WTC11 (cell line): ENCODE data around the gene EPN1. TPM values are rescaled to one million over a fixed set of nuclear protein-coding genes. Genes with fewer than 3 reads are reported as not detected.

ENCODE experiments used
- CREB1 ChIP-seq: sonication (generic); formaldehyde crosslinking; IDR thresholded peaks from 2 replicates; pipeline ENCODE4 v1.8.0; 2023; ENCODE audit warnings: mild to moderate bottlenecking, missing genetic modification reagents
- ESRRA ChIP-seq: sonication (generic); formaldehyde crosslinking; IDR thresholded peaks from 2 replicates; pipeline ENCODE4 v1.8.1; 2022; ENCODE audit warnings: mild to moderate bottlenecking, missing genetic modification reagents, borderline replicate concordance
- ETV6 ChIP-seq: sonication (generic); formaldehyde crosslinking; IDR thresholded peaks from 2 replicates; pipeline ENCODE4 v1.8.1; 2022; ENCODE audit warnings: mild to moderate bottlenecking, missing genetic modification reagents
- HMGA2 ChIP-seq: fragments of 250-450 bp; sonication (Bioruptor Pico); IDR thresholded peaks from 2 replicates; pipeline ENCODE4 v1.4.0; 2021; ENCODE audit warnings: mild to moderate bottlenecking, moderate library complexity
- IRF2 ChIP-seq: sonication (generic); formaldehyde crosslinking; IDR thresholded peaks from 2 replicates; pipeline ENCODE4 v1.8.0; 2022; ENCODE audit warnings: low read depth, missing genetic modification reagents, borderline replicate concordance
- MXD4 ChIP-seq: fragments of 250-450 bp; sonication (Bioruptor Pico); IDR thresholded peaks from 2 replicates; pipeline ENCODE4 v1.8.0; 2021; ENCODE audit warnings: mild to moderate bottlenecking, moderate library complexity, borderline replicate concordance
- MYBL2 ChIP-seq: sonication (generic); formaldehyde crosslinking; IDR thresholded peaks from 2 replicates; pipeline ENCODE4 v1.8.1; 2023; ENCODE audit warnings: mild to moderate bottlenecking, moderate library complexity, missing genetic modification reagents
- SMAD4 ChIP-seq: sonication (generic); formaldehyde crosslinking; IDR thresholded peaks from 2 replicates; pipeline ENCODE4 v1.8.0; 2022; ENCODE audit warnings: mild to moderate bottlenecking, missing genetic modification reagents
- SOX15 ChIP-seq: fragments of 250-450 bp; sonication (Bioruptor Pico); IDR thresholded peaks from 2 replicates; pipeline ENCODE4 v1.9.0; 2021; ENCODE audit warnings: mild to moderate bottlenecking
- ZNF263 ChIP-seq: sonication (generic); formaldehyde crosslinking; IDR thresholded peaks from 2 replicates; pipeline ENCODE4 v1.8.1; 2022; ENCODE audit warnings: low read depth, mild to moderate bottlenecking, moderate library complexity, missing genetic modification reagents
- ZNF396 ChIP-seq: fragments of 250-450 bp; sonication (Bioruptor Pico); IDR thresholded peaks from 2 replicates; pipeline ENCODE4 v1.8.0; 2021; ENCODE audit warnings: mild to moderate bottlenecking, moderate library complexity, borderline replicate concordance
- ZNF416 ChIP-seq: fragments of 250-450 bp; sonication (Bioruptor Pico); IDR thresholded peaks from 2 replicates; pipeline ENCODE4 v1.9.0; 2021; ENCODE audit warnings: mild to moderate bottlenecking, inconsistent platforms
- ZNF423 ChIP-seq: fragments of 250-450 bp; sonication (Bioruptor Pico); IDR thresholded peaks from 2 replicates; pipeline ENCODE4 v2.1.2; 2022; ENCODE audit warnings: mild to moderate bottlenecking, moderate library complexity
- total RNA-seq: library from RNA; stranded (reverse); gene quantifications from 3 replicates; pipeline ENCODE4 v1.2.3, GENCODE V29; 2021
- TF ChIP-seq, protein P1 (sequence below): sonication (generic); formaldehyde crosslinking; IDR thresholded peaks from 2 replicates; pipeline ENCODE4 v1.8.0; 2023; ENCODE audit warnings: mild to moderate bottlenecking, missing genetic modification reagents
- TF ChIP-seq, protein P2 (sequence below): fragments of 250-450 bp; sonication (Bioruptor Pico); IDR thresholded peaks from 2 replicates; pipeline ENCODE4 v1.9.0; 2021; ENCODE audit warnings: mild to moderate bottlenecking
- TF ChIP-seq, protein P3 (sequence below): sonication (generic); formaldehyde crosslinking; IDR thresholded peaks from 2 replicates; pipeline ENCODE4 v1.8.1; 2023; ENCODE audit warnings: mild to moderate bottlenecking, missing genetic modification reagents, moderate library complexity
- TF ChIP-seq, protein P4 (sequence below): sonication (generic); formaldehyde crosslinking; IDR thresholded peaks from 2 replicates; pipeline ENCODE4 v1.8.1; 2022; ENCODE audit warnings: low read depth, missing genetic modification reagents, borderline replicate concordance
- TF ChIP-seq, protein P5 (sequence below): sonication (generic); formaldehyde crosslinking; IDR thresholded peaks from 2 replicates; pipeline ENCODE4 v1.8.0; 2022; ENCODE audit warnings: mild to moderate bottlenecking, missing genetic modification reagents
- TF ChIP-seq, protein P6 (sequence below): fragments of 200-600 bp; IDR thresholded peaks from 2 replicates; pipeline ENCODE4 v1.8.0; 2022; ENCODE audit warnings: antibody characterized with exemption
- TF ChIP-seq, protein P7 (sequence below): sonication (generic); formaldehyde crosslinking; IDR thresholded peaks from 2 replicates; pipeline ENCODE4 v1.8.1; 2022; ENCODE audit warnings: mild to moderate bottlenecking, moderate library complexity, missing genetic modification reagents
- TF ChIP-seq, protein P8 (sequence below): sonication (generic); formaldehyde crosslinking; IDR thresholded peaks from 2 replicates; pipeline ENCODE4 v1.8.1; 2023; ENCODE audit warnings: mild to moderate bottlenecking, missing genetic modification reagents
- TF ChIP-seq, protein P9 (sequence below): sonication (generic); formaldehyde crosslinking; conservative IDR thresholded peaks from 2 replicates; pipeline ENCODE4 v1.8.1; 2022; ENCODE audit warnings: mild to moderate bottlenecking, missing genetic modification reagents
- TF ChIP-seq, protein P10 (sequence below): fragments of 250-450 bp; sonication (Bioruptor Pico); IDR thresholded peaks from 2 replicates; pipeline ENCODE4 v1.9.0; 2021; ENCODE audit warnings: moderate library complexity, mild to moderate bottlenecking, inconsistent platforms, borderline replicate concordance
- TF ChIP-seq, protein P11 (sequence below): sonication (generic); formaldehyde crosslinking; IDR thresholded peaks from 2 replicates; pipeline ENCODE4 v1.8.0; 2022; ENCODE audit warnings: mild to moderate bottlenecking, missing genetic modification reagents

EPN1 gene
- total RNA-seq, 1 experiment from 2014 or later, result 234 TPM

DNA sequence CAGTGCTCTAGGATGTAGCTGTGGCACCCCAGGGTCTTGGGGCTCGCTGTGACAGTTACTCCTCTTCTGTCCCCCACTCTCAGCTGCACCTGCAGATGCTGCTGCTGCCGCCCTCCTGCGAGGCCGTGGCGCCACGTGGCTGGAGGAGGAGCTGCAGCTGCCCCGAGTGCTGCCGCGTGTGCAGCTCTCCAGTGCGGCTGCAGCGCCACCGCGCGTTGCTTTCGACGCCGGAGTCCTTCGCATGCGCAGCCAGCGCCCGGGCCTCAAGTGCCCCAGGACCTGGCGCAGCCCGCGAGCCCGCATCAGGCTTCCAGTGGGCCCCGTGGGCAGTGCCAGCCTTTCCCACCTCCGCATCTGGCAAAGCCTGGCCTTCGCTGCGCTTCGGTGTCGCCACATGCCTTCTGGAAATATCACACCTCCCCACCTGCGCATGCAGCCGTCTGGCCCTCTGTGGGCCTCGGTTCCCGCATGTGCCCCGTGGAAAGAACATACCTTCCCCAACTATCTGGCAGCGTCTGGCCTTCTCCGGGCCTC is 34.9 kb upstream of the EPN1 start (continued):
- TF ChIP-seq, protein P1, sequence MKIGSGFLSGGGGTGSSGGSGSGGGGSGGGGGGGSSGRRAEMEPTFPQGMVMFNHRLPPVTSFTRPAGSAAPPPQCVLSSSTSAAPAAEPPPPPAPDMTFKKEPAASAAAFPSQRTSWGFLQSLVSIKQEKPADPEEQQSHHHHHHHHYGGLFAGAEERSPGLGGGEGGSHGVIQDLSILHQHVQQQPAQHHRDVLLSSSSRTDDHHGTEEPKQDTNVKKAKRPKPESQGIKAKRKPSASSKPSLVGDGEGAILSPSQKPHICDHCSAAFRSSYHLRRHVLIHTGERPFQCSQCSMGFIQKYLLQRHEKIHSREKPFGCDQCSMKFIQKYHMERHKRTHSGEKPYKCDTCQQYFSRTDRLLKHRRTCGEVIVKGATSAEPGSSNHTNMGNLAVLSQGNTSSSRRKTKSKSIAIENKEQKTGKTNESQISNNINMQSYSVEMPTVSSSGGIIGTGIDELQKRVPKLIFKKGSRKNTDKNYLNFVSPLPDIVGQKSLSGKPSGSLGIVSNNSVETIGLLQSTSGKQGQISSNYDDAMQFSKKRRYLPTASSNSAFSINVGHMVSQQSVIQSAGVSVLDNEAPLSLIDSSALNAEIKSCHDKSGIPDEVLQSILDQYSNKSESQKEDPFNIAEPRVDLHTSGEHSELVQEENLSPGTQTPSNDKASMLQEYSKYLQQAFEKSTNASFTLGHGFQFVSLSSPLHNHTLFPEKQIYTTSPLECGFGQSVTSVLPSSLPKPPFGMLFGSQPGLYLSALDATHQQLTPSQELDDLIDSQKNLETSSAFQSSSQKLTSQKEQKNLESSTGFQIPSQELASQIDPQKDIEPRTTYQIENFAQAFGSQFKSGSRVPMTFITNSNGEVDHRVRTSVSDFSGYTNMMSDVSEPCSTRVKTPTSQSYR (CRISPR knock-in tag), result peak; percentile 83; the same call in 1 of the 2 replicates
- TF ChIP-seq ZNF263 (CRISPR knock-in tag) (peak; percentile 50), ETV6 (CRISPR knock-in tag) (peak; percentile 91), SOX15 (CRISPR knock-in tag) (no peak), CREB1 (CRISPR knock-in tag) (peak; percentile 89), IRF2 (CRISPR knock-in tag) (0 out of 2 replicates have a peak, but pooled peaks have one; percentile 78), HMGA2 (no peak), ZNF423 (CRISPR knock-in tag) (no peak), MYBL2 (peak; percentile 67; the same call in 1 of the 2 replicates), ESRRA (CRISPR knock-in tag) (no peak), ZNF416 (CRISPR knock-in tag) (no peak), ZNF396 (no peak), SMAD4 (CRISPR knock-in tag) (peak; percentile 94), MXD4 (CRISPR knock-in tag) (no peak)
- TF ChIP-seq, protein P2, sequence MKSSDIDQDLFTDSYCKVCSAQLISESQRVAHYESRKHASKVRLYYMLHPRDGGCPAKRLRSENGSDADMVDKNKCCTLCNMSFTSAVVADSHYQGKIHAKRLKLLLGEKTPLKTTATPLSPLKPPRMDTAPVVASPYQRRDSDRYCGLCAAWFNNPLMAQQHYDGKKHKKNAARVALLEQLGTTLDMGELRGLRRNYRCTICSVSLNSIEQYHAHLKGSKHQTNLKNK (CRISPR knock-in tag), result no peak
- TF ChIP-seq, protein P3, sequence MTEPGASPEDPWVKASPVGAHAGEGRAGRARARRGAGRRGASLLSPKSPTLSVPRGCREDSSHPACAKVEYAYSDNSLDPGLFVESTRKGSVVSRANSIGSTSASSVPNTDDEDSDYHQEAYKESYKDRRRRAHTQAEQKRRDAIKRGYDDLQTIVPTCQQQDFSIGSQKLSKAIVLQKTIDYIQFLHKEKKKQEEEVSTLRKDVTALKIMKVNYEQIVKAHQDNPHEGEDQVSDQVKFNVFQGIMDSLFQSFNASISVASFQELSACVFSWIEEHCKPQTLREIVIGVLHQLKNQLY (CRISPR knock-in tag), result 0 out of 2 replicates have a peak, but pooled peaks have one; percentile 40
- TF ChIP-seq, protein P4, sequence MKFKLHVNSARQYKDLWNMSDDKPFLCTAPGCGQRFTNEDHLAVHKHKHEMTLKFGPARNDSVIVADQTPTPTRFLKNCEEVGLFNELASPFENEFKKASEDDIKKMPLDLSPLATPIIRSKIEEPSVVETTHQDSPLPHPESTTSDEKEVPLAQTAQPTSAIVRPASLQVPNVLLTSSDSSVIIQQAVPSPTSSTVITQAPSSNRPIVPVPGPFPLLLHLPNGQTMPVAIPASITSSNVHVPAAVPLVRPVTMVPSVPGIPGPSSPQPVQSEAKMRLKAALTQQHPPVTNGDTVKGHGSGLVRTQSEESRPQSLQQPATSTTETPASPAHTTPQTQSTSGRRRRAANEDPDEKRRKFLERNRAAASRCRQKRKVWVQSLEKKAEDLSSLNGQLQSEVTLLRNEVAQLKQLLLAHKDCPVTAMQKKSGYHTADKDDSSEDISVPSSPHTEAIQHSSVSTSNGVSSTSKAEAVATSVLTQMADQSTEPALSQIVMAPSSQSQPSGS, result peak; percentile 89; the same call in 1 of the 2 replicates
- TF ChIP-seq, protein P5, sequence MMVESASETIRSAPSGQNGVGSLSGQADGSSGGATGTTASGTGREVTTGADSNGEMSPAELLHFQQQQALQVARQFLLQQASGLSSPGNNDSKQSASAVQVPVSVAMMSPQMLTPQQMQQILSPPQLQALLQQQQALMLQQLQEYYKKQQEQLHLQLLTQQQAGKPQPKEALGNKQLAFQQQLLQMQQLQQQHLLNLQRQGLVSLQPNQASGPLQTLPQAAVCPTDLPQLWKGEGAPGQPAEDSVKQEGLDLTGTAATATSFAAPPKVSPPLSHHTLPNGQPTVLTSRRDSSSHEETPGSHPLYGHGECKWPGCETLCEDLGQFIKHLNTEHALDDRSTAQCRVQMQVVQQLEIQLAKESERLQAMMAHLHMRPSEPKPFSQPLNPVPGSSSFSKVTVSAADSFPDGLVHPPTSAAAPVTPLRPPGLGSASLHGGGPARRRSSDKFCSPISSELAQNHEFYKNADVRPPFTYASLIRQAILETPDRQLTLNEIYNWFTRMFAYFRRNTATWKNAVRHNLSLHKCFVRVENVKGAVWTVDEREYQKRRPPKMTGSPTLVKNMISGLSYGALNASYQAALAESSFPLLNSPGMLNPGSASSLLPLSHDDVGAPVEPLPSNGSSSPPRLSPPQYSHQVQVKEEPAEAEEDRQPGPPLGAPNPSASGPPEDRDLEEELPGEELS (CRISPR knock-in tag), result peak; percentile 98
- TF ChIP-seq, protein P6, sequence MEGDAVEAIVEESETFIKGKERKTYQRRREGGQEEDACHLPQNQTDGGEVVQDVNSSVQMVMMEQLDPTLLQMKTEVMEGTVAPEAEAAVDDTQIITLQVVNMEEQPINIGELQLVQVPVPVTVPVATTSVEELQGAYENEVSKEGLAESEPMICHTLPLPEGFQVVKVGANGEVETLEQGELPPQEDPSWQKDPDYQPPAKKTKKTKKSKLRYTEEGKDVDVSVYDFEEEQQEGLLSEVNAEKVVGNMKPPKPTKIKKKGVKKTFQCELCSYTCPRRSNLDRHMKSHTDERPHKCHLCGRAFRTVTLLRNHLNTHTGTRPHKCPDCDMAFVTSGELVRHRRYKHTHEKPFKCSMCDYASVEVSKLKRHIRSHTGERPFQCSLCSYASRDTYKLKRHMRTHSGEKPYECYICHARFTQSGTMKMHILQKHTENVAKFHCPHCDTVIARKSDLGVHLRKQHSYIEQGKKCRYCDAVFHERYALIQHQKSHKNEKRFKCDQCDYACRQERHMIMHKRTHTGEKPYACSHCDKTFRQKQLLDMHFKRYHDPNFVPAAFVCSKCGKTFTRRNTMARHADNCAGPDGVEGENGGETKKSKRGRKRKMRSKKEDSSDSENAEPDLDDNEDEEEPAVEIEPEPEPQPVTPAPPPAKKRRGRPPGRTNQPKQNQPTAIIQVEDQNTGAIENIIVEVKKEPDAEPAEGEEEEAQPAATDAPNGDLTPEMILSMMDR, result no peak
- TF ChIP-seq, protein P7, sequence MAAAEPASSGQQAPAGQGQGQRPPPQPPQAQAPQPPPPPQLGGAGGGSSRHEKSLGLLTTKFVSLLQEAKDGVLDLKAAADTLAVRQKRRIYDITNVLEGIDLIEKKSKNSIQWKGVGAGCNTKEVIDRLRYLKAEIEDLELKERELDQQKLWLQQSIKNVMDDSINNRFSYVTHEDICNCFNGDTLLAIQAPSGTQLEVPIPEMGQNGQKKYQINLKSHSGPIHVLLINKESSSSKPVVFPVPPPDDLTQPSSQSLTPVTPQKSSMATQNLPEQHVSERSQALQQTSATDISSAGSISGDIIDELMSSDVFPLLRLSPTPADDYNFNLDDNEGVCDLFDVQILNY, result peak; percentile 50; the same call in 1 of the 2 replicates
- TF ChIP-seq, protein P8, sequence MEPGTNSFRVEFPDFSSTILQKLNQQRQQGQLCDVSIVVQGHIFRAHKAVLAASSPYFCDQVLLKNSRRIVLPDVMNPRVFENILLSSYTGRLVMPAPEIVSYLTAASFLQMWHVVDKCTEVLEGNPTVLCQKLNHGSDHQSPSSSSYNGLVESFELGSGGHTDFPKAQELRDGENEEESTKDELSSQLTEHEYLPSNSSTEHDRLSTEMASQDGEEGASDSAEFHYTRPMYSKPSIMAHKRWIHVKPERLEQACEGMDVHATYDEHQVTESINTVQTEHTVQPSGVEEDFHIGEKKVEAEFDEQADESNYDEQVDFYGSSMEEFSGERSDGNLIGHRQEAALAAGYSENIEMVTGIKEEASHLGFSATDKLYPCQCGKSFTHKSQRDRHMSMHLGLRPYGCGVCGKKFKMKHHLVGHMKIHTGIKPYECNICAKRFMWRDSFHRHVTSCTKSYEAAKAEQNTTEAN (CRISPR knock-in tag), result peak; percentile 89
- TF ChIP-seq, protein P9, sequence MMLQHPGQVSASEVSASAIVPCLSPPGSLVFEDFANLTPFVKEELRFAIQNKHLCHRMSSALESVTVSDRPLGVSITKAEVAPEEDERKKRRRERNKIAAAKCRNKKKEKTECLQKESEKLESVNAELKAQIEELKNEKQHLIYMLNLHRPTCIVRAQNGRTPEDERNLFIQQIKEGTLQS (CRISPR knock-in tag), result no peak
- TF ChIP-seq, protein P10, sequence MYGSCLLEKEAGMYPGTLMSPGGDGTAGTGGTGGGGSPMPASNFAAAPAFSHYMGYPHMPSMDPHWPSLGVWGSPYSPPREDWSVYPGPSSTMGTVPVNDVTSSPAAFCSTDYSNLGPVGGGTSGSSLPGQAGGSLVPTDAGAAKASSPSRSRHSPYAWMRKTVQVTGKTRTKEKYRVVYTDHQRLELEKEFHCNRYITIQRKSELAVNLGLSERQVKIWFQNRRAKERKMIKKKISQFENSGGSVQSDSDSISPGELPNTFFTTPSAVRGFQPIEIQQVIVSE (CRISPR knock-in tag), result no peak
- TF ChIP-seq, protein P11, sequence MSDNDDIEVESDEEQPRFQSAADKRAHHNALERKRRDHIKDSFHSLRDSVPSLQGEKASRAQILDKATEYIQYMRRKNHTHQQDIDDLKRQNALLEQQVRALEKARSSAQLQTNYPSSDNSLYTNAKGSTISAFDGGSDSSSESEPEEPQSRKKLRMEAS (CRISPR knock-in tag), result peak; percentile 99
